HFFc6 (cell line): ENCODE data around the gene PCDHGA5. TPM values are rescaled to one million over a fixed set of nuclear protein-coding genes. Genes with fewer than 3 reads are reported as not detected.

ENCODE experiments used
- DNase-seq: peaks from one replicate; pipeline ENCODE4 v3.0.0-alpha.2; 2018
- H3K27ac Mint-ChIP-seq: 2 replicates; pipeline ENCODE4 v1.8.0; 2020; ENCODE audit warnings: mild to moderate bottlenecking, mixed read lengths
- H3K27me3 Mint-ChIP-seq: 2 replicates; pipeline ENCODE4 v1.8.0; 2021; ENCODE audit warnings: mild to moderate bottlenecking, moderate library complexity, mixed read lengths; ENCODE audit not compliant: insufficient read depth
- H3K36me3 Mint-ChIP-seq: 2 replicates; pipeline ENCODE4 v1.8.0; 2021; ENCODE audit warnings: low read depth, mixed read lengths
- H3K4me1 Mint-ChIP-seq: 2 replicates; pipeline ENCODE4 v1.8.0; 2020; ENCODE audit warnings: low read depth, mixed read lengths
- H3K4me3 Mint-ChIP-seq: 2 replicates; pipeline ENCODE4 v1.8.0; 2020; ENCODE audit warnings: mild to moderate bottlenecking, moderate library complexity, mixed read lengths
- H3K9me3 Mint-ChIP-seq: 2 replicates; pipeline ENCODE4 v1.8.0; 2020; ENCODE audit warnings: mild to moderate bottlenecking, mixed read lengths
- total RNA-seq, 6 experiments: library from RNA; stranded (reverse); fragmentation: NEBNext Ultra II Directional; extraction: Animal tissue kit (Norgen Biotek cat#: 25700); gene quantifications; 2 replicates in 1 of 6; 3 replicates in 5 of 6; pipeline ENCODE4 v1.2.3, GENCODE V29; 2021
- TF ChIP-seq, protein P1 (sequence below): fragments of 200-600 bp; sonication (generic); IDR thresholded peaks from 2 replicates; pipeline ENCODE4 v1.5.0; 2021; ENCODE audit warnings: antibody characterized with exemption, mild to moderate bottlenecking

PCDHGA5 gene
- total RNA-seq, 6 experiments from 2014 or later, result 0.74 to 1.8 (median 1.0) TPM

DNA sequence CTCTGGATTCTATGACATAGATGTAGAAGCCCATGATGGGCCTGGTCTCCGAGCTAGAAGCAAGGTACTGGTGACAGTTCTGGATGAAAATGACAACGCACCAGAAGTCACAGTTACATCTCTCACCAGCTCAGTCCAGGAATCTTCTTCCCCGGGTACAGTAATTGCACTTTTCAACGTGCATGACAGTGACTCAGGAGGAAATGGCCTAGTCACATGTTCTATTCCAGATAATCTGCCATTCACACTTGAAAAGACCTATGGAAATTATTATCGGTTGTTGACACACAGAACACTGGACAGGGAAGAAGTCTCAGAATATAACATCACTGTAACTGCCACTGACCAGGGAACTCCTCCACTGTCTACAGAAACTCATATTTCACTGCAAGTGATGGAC is 7.8 kb upstream of the PCDHGA5 start:
- Mint-ChIP-seq H3K27ac (no peak overlapping the region), H3K36me3 (peaks cover 46% of the 10 kb centered on the region)

DNA sequence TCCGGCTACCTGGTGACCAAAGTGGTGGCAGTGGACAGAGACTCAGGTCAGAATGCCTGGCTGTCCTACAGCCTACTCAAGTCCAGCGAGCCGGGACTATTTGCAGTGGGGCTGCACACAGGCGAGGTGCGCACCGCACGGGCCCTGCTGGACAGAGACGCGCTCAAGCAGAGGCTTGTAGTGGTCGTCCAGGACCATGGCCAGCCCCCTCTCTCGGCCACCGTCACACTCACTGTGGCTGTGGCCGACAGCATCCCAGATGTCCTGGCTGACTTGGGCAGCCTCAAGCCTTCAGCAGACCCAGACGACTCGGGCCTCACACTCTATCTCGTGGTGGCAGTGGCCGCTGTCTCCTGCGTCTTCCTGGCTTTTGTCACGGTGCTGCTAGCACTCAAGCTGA is 7.0 kb upstream of the PCDHGA5 start:
- no peak overlapping the region for H3K4me3 Mint-ChIP-seq
- H3K36me3 Mint-ChIP-seq, result peaks cover 50% of the 10 kb centered on the region
- peaks cover 4% of the 10 kb centered on the region for H3K27me3 Mint-ChIP-seq
- TF ChIP-seq, protein P1, sequence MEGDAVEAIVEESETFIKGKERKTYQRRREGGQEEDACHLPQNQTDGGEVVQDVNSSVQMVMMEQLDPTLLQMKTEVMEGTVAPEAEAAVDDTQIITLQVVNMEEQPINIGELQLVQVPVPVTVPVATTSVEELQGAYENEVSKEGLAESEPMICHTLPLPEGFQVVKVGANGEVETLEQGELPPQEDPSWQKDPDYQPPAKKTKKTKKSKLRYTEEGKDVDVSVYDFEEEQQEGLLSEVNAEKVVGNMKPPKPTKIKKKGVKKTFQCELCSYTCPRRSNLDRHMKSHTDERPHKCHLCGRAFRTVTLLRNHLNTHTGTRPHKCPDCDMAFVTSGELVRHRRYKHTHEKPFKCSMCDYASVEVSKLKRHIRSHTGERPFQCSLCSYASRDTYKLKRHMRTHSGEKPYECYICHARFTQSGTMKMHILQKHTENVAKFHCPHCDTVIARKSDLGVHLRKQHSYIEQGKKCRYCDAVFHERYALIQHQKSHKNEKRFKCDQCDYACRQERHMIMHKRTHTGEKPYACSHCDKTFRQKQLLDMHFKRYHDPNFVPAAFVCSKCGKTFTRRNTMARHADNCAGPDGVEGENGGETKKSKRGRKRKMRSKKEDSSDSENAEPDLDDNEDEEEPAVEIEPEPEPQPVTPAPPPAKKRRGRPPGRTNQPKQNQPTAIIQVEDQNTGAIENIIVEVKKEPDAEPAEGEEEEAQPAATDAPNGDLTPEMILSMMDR, result no peak
- no peak for DNase-seq
- H3K4me1 Mint-ChIP-seq, result peaks cover 12% of the 10 kb centered on the region
- H3K27ac Mint-ChIP-seq, result no peak overlapping the region
- peaks cover 59% of the 10 kb centered on the region for H3K9me3 Mint-ChIP-seq

More for the DNA sequence above, 7.8 kb upstream of the PCDHGA5 start:
- H3K4me1 Mint-ChIP-seq, result peaks cover 12% of the 10 kb centered on the region
- DNase-seq, result no peak
- H3K9me3 Mint-ChIP-seq, result peaks cover 56% of the 10 kb centered on the region
- TF ChIP-seq, protein P1, result no peak
- no peak overlapping the region; the same call in 1 of the 2 replicates for H3K4me3 Mint-ChIP-seq
- H3K27me3 Mint-ChIP-seq, result peaks cover 7% of the 10 kb centered on the region

DNA sequence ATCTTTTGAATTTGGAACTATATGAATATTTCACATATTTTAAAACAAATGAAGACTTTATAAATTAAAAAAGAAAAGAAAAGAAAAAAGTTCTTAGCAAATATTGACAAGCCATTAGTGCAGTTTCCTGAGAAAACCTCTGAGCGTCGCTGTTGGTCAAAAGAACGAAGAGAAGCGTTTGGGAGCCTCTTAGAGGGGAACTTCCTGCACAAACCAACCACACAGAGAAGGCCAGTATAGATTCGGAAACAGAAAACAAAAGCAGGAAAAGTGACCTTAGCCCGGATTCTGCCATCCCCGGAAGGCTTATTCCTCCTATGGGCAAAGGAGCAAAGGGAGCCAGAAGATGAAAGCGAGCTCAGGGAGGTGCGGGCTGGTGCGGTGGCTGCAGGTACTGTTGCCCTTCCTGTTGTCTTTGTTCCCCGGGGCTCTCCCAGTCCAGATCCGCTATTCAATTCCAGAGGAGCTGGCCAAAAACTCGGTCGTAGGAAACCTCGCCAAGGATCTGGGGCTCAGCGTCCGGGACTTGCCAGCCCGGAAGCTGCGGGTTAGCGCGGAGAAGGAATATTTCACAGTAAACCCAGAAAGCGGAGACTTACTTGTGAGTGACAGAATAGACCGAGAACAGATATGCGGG is 4.1 kb upstream of the PCDHGA5 start, which contains the start of gene PCDHGB2:
Gene PCDHGB2, plus strand, starts transcription at position 205 of the 637 bp plus-strand sequence. Its CDS starts 142 bp downstream, at position 347.
- TF ChIP-seq, protein P1, result peak; percentile 76
- Mint-ChIP-seq H3K27me3 (peaks cover 2% of the 10 kb centered on the region), H3K9me3 (peaks cover 69% of the 10 kb centered on the region), H3K27ac (peak within 1 kb of the TSS; percentile 70; the same call in 1 of the 2 replicates), H3K4me3 (peak within 1 kb of the TSS; percentile 86), H3K36me3 (peaks cover 59% of the 10 kb centered on the region), H3K4me1 (peaks cover 22% of the 10 kb centered on the region)
- peak; percentile 41 for DNase-seq

DNA sequence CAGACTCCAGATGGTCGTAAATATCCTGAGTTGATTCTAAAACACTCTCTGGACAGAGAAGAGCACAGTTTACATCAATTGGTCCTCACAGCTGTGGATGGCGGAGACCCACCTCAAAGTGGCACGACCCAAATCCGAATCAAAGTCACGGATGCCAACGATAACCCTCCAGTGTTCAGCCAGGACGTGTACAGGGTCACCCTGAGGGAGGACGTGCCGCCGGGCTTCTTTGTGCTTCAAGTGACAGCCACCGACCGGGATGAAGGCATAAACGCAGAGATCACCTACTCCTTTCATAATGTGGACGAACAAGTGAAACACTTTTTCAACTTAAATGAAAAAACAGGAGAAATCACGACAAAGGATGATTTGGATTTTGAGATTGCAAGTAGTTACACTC is 3.3 kb upstream of the PCDHGA5 start:
- peaks cover 2% of the 10 kb centered on the region for H3K27me3 Mint-ChIP-seq
- TF ChIP-seq, protein P1, result no peak
- H3K27ac Mint-ChIP-seq, result no peak overlapping the region
- H3K9me3 Mint-ChIP-seq, result peaks cover 69% of the 10 kb centered on the region
- no peak for DNase-seq
- peaks cover 59% of the 10 kb centered on the region for H3K36me3 Mint-ChIP-seq
- H3K4me3 Mint-ChIP-seq, result peak overlapping the region; percentile 86; the same call in 1 of the 2 replicates
- peaks cover 22% of the 10 kb centered on the region for H3K4me1 Mint-ChIP-seq

DNA sequence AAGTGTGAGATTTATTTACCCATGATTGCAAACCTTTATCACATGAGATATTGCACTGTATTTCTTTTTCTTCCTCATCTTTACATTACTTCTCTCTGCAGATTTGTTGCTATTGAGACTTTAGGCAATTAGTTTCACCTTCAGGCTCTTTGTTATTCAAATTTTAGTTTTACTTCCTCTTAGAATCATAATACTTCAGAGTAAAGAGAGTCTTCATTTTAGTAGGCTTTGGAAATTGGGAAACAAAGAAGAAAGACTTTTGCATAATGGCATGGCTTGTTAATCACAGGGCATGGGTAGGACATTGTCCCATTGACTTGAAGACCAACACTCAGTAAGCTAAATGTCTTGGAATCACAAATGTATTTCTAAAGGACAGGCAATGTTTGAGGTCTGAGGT is 1.2 kb upstream of the PCDHGA5 start:
- Mint-ChIP-seq H3K36me3 (peaks cover 54% of the 10 kb centered on the region), H3K27ac (no peak overlapping the region), H3K4me1 (peaks cover 22% of the 10 kb centered on the region), H3K9me3 (peaks cover 66% of the 10 kb centered on the region), H3K4me3 (peak overlapping the region; percentile 42), H3K27me3 (peaks cover 4% of the 10 kb centered on the region)
- TF ChIP-seq, protein P1, result no peak
- no peak for DNase-seq
